OCI-M2 (cell line): ENCODE measurements around the gene BUD23.
"Not testable (repeated sequence)": the region's sequence is repeated elsewhere in the genome, so short reads cannot be mapped to it uniquely, and the experiment has no call there.

Source experiments
- DNase-seq: peaks from one replicate; lab custom pipeline; 2025; ENCODE audit not compliant: unreplicated experiment; lab: John Stamatoyannopoulos, UW

The BUD23 gene

GRCh38 chr7:73700581-73701134 lies 17.3 kb downstream of the BUD23 start:
- DNase-seq: no peak

GRCh38 chr7:73701357-73701995 lies 18.1 kb downstream of the BUD23 start:
- DNase-seq: no peak

GRCh38 chr7:73702226-73702625 lies 18.8 kb downstream of the BUD23 start:
- DNase-seq: no peak

GRCh38 chr7:73702665-73703064 lies 19.3 kb downstream of the BUD23 start:
- no peak for DNase-seq

- DNase-seq: no peak
These were observed 19.8 kb downstream of the BUD23 start for GRCh38 chr7:73703225-73703624.

- no peak for DNase-seq
These were observed 20.6 kb downstream of the BUD23 start for GRCh38 chr7:73703757-73704639.

- DNase-seq: no peak
These were observed 21.5 kb downstream of the BUD23 start for GRCh38 chr7:73704640-73705550.

GRCh38 chr7:73705551-73705920 lies 22.1 kb downstream of the BUD23 start:
- DNase-seq: no peak

GRCh38 chr7:73706126-73707044 lies 23.0 kb downstream of the BUD23 start:
- DNase-seq: no peak

GRCh38 chr7:73707045-73707631 lies 23.7 kb downstream of the BUD23 start:
- no peak for DNase-seq

GRCh38 chr7:73708961-73709549 lies 25.7 kb downstream of the BUD23 start:
- no peak for DNase-seq

GRCh38 chr7:73712773-73713172 lies 29.4 kb downstream of the BUD23 start:
- no peak for DNase-seq

GRCh38 chr7:73713319-73713718 lies 29.9 kb downstream of the BUD23 start:
- DNase-seq: not testable (repeated sequence)

- DNase-seq: peak; percentile 28
These were observed 32.4 kb downstream of the BUD23 start for GRCh38 chr7:73715648-73716317.

GRCh38 chr7:73716318-73716890 lies 33.0 kb downstream of the BUD23 start:
- DNase-seq: no peak

- DNase-seq: no peak
These were observed 33.8 kb downstream of the BUD23 start for GRCh38 chr7:73717025-73717807.

- no peak for DNase-seq
These were observed 34.6 kb downstream of the BUD23 start for GRCh38 chr7:73717991-73718405.

GRCh38 chr7:73718438-73718881 lies 35.1 kb downstream of the BUD23 start:
- no peak for DNase-seq
